CD1c-positive myeloid dendritic cell (primary cell): ENCODE measurements around the gene NKD2.

Source experiments
- DNase-seq: peaks from one replicate; pipeline ENCODE4 v3.0.0-alpha.2; 2016; ENCODE audit errors: extremely low spot score

The NKD2 gene

GRCh38 chr5:1030801-1031271 is 22.2 kb downstream of the NKD2 start:
- DNase-seq = no peak

GRCh38 chr5:1031306-1031959 is 22.8 kb downstream of the NKD2 start:
- no peak for DNase-seq

DNA sequence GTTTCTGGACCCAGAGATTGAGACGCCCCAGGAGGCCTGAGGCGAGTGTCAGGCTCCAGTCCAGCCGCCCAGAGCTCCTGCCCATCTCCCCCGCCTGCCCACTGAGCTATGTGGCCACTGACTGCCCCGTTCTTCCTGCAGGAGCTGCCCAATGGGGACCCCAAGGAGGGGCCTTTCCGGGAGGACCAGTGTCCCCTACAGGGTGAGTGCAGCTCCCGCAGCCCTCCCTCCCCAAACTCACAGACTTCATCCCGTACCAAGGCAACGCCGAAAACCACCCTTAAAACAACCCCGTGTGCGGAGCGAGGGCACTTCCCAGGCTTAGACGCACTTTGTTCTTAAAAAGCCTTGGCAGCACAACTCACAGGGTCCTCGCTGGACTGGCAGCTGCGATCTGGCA is 23.4 kb downstream of the NKD2 start:
- no peak for DNase-seq

GRCh38 chr5:1032551-1033027 is 24.0 kb downstream of the NKD2 start:
- DNase-seq = no peak

- DNase-seq = no peak
Measured at GRCh38 chr5:1033178-1033577, 24.6 kb downstream of the NKD2 start.

DNA sequence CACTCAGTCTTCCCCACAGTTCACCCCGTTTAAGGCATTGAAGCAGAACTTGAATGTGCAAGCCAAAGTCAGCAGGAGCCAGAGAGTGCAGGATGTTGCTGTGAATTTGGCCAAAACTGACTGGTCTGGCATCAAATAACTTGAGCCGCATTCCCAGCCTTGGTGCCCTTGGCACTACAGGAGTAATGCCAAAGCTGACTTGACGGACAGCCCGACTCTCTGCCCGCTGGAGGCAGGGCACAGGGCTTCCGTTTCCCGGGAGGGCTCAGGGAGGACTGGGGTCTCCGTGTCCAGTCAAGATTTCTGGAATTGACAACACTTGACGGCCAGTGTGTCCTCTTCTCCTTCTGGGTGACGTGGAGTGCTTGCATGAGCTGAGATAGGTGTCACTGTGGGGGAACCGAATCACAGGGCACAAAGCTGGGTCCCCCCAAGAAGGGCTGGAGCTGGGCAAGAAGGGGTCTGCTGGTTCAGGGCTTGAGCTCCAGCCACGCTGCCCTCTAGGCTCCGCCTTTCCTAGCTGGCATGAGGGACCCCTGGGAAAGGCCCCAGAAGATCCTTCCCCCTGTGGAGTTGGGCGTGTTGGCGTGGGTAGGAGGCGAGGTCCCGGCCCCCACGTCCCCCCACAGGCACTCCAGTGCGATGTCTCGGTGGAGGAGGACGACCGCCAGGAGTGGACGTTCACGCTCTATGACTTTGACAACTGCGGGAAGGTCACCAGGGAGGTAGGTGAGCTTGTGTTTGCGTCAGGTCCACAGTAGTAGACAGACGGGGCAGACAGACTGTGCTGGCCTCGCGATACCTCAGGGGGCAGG is 25.2 kb downstream of the NKD2 start:
- DNase-seq = no peak

GRCh38 chr5:1034421-1034905 is 25.9 kb downstream of the NKD2 start:
- no peak for DNase-seq

GRCh38 chr5:1034986-1035385 is 26.4 kb downstream of the NKD2 start:
- DNase-seq = no peak

- no peak for DNase-seq
Measured at GRCh38 chr5:1035421-1036405, 27.1 kb downstream of the NKD2 start.

DNA sequence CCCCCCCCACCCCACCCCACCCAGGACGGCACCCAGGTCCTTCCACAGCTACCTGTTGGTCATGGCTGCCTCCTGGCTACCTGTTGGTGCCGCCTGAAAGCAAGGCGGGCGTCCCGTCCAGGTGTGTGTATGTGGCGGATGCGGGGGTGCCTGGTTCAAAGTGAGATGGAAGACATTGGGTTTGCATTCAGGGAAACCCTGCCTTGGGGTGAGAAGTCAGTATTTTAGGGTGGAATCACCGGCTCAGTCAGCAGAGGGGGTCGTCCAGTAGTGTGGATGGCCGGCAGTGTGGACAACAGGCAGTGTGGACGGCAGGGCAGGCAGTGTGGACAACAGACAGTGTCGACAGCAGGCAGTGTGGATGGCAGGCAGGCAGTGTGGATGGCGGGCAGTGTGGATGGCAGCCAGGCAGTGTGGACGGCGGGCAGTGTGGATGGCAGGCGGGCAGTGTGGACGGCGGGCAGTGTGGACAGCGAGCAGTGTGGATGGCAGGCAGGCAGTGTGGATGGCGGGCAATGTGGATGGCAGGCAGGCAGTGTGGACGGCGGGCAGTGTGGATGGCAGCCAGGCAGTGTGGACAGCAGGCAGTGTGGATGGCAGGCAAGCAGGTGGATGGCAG is 28.0 kb downstream of the NKD2 start:
- no peak for DNase-seq

DNA sequence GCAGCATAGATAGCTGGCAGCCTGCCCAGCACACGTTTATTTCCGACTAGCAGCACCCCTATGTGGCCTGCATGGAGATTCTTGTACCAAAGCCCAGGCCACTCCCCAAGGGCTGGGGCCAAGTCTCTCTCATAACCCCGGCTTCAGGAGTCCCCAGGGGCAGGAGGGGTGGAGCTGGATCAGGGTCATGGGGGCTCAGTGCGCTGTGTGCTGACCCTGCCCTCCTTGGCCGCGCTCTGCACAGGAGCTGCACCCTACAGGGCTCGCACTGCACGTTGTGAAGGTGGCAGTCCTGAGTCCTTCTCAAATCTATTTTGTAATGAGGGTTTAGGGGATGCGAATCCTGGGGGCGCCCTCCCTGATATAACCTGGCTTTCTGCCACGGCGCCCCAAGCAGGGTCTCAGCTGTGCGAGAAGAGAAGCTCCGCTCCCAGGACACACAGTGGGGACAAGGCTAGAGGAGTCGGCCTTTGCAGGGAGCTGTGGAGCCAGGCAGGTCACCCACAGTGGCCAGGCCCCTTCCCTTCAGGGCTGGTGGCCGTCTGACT is 28.6 kb downstream of the NKD2 start:
- no peak for DNase-seq

DNA sequence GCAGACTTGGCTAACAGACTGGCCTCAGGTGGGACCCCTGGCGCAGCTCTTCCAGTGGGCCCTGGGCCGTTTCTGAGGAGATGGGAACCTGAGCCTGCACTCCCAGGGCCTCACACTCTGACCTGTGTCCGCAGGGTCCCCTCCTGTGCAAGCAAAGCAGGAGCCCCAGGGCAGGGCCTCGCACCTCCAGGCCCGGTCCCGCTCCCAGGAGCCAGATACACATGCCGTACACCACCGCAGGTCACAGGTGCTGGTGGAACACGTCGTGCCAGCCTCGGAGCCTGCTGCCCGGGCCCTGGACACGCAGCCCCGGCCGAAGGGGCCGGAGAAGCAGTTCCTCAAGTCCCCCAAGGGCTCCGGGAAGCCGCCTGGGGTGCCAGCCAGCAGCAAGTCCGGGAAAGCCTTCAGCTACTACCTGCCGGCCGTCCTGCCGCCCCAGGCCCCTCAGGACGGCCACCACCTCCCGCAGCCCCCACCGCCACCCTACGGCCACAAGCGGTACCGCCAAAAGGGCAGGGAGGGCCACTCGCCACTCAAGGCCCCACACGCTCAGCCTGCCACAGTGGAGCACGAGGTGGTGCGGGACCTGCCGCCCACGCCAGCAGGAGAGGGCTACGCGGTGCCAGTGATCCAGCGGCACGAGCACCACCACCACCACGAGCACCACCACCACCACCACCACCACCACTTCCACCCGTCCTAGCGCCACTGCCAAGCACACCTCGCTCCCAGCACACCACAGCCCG is 29.2 kb downstream of the NKD2 start:
- no peak for DNase-seq

DNA sequence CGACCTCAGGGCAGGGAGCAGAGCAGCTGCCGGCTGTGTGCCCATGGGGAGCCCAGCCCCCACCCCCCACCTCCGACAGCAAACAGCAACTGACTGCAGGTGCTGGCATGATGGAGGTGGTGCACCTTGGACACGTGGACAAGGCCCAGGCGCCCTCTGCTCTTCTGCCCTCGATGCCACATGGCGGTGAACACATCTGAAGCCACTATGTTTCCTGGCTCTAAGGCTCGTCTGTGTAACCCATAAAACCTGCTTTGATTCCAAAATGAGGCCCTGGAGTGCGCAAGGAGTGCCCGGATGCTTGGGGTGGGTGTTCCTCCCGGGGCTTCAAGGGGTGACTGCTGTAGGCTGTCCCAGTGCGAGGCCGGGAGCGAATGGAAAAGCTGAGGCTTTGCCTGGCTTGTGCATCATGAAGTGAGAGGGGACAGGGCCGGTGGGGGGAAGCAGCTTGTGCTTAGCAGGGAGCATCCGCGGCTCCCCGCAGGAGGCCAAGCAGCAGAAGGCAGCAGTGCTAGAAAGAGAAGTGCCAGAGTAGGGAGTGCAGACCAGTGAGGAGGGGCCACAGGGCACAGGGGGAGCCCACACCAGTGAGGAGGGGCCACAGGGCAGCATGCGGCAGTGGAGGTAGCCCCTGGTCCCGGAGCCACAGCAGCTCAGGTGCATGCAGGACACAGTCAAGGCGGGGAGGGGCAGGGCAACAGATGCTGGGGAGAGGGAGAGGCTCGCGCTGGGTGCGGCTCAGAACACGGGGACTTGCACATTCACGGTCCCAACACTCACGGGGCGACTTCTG is 30.0 kb downstream of the NKD2 start:
- DNase-seq = no peak

- DNase-seq = no peak
Measured at GRCh38 chr5:1039210-1039548, 30.6 kb downstream of the NKD2 start.

DNA sequence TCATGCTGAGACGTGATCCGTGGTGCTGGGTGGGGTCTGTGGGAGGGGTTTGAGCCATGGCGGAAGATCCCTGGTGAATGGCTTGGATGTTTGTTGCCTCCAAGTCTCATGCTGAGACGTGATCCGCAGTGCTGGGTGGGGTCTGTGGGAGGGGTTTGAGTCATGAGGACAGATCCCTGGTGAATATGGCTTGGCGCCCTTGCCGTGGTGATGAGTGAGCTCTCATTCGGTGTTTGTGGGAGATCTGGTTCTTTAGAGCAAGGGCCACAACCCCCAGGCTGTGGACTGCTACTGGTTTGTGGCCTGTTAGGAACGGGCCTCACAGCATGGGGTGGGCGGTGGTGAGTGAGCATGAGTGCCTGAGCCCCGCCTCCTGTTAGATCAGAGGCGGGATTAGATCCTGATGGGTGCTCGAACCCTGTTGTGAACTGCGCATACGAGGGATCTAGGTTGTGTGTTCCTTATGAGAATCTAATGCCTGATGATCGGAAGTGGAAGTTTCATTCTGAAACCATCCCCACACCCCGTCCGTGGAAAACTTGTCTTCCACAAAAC is 31.2 kb downstream of the NKD2 start:
- DNase-seq = no peak

- DNase-seq = no peak
Measured at GRCh38 chr5:1040571-1040970, 32.0 kb downstream of the NKD2 start.

- DNase-seq = no peak
Measured at GRCh38 chr5:1041225-1042143, 32.9 kb downstream of the NKD2 start.

DNA sequence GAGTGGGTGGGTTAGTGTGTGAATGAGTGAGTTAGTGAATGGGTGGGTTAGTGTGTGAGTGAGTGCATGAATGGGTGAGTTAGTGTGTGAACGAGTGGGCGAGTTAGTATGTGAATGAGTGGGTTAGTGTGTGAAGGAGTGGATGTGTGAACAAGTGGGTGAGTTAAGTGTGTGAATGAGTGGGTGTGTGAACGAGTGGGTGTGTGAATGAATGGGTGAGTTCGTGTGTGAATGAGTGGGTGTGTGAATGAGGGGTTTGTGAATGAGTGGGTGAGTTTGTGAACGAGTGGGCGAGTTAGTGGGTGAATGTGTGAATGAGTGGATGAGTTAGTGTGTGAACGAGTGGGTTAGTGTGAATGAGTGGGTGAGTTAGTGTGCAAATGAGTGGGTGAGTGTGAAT is 34.0 kb downstream of the NKD2 start:
- DNase-seq = no peak
